Measurements from ENCODE around the gene ALDOA. TPM values are rescaled to one million over a fixed set of nuclear protein-coding genes. Genes with fewer than 3 reads are reported as not detected.
"Not testable (repeated sequence)": the region's sequence is repeated elsewhere in the genome, so short reads cannot be mapped to it uniquely, and the experiment has no call there.

ALDOA gene
- total RNA-seq, 1 donor from 2014 or later, result 1,121 TPM

DNA sequence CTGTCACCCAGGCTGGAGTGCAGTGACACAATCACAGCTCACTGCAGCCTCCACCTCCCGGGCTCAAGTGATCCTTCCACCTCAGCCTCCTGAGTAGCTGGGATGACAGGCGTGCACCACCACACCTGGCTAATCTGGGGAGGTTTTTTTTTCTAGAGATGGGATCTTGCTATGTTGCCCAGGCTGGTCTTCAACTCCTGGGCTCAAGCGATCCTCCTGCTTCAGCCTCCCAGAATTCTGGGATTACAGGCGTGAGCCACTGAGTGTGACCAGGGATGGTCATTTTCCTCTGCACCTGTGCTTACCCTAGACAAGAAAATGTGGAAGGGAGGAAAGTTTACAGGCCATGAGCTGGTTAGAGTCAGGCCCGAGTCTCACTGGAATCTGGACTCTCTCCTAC lies 24.9 kb upstream of the ALDOA start:
- DNase-seq (ENCODE audit: extremely low read depth, low read depth, low spot score), result not testable (repeated sequence)

DNA sequence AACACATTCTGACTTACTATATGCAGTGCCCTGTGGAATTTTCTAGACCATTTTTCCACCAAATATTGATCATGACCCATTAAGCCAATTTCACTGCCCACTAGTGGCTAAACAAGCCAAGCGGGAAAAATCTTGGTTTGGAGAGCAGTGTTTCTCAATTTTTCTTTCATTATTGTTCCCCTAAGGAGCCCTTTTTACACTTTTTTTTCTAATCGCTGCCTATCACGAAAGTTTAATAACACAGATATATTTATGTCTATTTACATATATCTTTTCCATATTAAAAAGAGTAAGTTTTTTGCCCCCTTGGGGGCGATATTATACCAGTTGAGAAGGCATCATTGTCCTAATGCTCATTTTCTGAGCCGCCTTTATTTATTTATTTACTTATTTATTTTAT lies 23.7 kb upstream of the ALDOA start:
- no peak for DNase-seq (ENCODE audit: extremely low read depth, low read depth, low spot score)

DNA sequence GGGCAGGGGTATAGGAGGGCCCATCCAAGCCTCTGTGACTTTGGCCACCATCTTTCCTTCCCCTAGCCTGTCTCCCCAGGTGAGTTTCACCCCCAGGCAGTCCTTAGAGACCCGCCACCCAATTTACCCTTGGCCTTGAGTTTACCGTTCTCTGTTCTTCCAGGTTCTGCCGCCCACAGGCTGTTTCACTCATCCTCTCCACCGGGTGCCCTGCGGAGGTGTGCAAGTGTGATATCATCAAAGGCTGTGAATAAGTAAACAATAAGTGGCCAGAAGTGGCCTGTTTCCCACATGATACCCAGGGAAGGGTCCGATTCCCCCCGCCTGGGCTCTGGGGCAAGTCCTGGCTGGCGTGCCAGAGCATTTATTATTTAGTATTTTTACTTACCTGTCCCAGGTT lies 19.4 kb upstream of the ALDOA start:
- no peak for DNase-seq (ENCODE audit: extremely low read depth, low read depth, low spot score)

DNA sequence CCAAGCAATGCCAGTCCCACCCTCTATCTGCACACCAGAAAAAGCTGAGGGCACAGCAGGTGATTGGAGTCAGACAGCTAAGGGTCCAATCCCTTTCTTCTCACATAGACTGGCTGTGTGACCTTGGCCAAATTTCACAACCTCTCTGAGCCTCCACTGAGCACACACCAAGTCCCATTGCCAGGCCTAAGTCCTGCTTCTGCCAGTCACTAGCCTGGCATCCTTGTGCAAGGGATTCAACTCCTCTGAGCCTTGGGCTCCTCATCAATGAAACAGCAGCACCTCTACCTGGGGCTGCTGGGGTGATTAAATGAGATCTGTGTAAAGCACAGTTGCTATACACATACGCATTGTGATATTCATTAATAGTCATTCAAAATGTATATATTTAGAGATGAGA lies 19.0 kb upstream of the ALDOA start:
- DNase-seq (ENCODE audit: extremely low read depth, low read depth, low spot score), result no peak

DNA sequence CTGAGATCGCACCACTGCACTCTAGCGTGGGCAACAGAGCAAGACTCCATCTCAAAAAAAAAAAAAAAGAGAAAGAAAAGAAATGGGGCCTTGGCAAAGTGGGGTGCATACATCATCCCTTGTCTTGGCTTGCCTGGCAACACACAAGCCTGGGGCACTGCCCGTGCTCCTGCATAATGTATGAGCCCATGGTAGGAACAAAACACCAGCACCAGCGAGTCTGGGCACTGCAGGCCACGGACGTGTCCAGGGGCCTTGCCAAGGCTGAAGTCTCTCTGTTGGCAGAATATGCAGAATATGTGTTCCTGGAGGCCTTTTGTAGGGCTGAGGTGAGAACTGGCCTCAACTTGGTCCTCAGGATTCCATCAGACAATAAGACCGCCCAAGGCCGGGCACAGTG lies 15.7 kb upstream of the ALDOA start:
- DNase-seq (ENCODE audit: extremely low read depth, low read depth, low spot score), result no peak

DNA sequence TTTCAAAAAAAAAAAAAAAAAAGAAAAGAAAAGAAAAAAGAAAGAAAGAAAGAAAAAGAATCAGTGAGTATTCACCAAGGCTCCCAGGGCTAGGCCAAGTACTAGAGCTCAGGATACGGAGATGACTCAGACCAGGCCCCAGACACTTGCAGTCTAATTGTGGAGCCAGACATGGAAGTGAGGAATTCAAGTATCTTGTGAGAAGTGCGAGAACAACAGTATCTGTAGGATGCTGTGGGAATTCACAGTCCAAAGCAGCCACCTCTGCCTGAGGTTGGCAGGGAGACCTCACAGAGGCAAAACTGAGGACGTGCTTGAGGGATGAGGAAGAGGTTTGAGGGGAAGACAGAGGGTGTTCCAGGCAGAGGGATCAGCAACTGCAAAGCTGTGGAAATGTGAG lies 14.0 kb upstream of the ALDOA start:
- peak; percentile 54 for DNase-seq (ENCODE audit: extremely low read depth, low read depth, low spot score)

DNA sequence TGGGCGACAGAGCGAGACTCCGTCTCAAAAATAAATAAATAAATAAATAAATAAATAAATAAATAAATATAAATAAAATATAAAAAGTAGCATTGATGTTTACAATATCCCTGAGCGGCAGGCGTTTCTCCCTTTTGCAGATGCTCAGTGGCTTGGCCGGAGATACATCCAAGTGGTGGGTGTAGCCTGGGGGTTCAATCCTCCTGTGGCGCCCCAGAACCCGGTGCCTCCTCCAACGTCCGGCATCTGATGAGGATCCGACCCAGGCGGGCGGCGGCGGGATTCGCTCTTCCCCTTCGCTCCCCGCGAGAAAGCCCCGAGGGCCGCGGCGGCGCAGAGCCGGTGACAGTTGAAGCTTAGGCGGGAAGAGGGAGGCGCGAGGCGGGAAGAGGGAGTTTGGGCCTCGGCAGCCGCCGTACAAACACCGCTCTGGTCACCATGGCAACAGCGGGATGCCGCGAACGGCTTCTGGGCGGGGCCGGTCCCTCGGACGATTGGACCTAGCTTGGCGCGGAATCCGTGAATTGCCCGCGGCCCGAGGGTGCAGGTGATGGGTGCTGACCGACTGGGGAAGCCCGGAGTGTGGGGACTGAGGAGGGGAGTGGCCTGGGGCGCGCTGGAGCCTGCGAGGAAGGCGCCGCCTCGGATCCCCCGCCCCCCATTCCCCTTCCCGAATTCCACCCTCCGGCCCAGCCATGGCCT lies 12.7 kb upstream of the ALDOA start:
- no peak for DNase-seq (ENCODE audit: extremely low read depth, low read depth, low spot score)

DNA sequence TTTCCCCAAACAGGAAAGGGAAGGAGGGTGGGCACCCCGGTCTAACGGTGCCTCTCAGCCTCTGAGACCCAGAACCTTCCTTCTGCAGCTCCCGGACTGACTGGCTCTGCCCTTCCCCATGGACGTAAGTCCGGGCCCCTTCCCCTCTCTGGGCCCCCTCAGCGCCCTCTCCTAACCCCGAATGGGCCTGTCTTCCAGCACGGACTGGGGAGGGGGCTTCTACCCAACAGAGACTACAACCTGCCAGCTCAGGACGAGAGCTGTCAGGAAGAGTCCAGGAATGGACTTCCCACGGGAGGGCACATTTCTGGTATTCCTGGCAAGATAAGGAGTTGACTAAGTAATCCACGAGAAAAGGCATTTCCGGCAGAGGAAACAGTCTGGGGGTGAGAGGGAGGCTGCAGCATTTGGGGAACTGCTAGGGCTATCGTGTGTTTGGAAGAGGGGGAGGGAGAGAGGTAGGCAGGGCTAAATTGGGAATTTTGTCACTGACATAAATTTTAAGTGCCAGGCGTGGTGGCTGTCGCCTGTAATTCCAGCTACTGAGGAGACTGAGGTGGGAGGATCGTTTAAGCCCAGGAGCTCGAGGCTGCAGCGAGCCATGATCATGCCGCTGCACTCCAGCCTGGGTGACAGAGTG lies 12.1 kb upstream of the ALDOA start:
- no peak for DNase-seq (ENCODE audit: extremely low read depth, low read depth, low spot score)

DNA sequence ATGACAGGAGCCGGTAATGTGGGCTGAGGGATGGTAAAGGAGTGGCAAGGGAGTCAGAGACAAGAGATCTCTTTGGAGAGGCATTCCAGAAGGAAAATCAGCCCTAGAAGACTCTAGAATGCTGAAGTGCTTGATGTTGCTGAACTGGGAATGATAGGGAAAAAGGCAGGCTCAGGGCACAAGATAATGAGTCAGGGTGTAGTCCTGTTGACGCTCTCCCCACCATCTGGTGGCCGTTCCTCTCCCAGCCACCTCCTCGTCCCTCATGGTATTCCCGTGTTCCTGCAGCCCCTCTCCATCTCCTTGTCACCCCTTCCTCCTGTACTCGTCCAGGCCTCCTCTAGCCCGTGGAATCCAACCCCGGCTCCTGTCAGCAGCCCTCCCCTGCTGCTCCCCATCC lies 11.1 kb upstream of the ALDOA start:
- no peak for DNase-seq (ENCODE audit: extremely low read depth, low read depth, low spot score)

DNA sequence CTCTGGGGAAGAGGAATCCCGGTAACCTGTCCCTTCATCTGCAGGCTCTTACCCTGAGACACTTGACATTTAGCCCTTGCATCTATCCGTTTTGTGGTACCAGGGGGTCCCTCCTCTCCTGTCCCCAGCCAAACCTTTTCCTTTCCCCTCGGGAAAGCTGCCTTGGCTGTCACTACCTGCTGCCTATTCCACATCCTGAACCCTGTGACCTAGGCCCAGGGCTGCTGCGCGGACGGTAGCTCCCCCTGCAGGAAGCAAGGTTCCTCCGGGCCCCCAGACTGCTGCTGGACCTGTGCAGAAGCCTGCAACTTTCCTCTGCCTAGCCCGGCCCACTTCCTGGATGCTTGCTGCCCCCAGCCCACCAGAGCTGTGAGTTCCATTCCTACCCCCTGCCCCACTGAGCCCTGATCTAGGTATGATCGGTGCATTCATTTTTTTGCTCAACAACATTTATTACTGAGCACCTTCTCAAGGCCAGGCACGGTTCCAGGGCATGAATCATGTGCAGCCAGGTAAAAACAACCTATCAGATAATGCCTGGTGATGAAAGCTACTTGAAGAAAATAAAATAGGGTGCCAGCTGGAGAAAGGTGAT lies 10.5 kb upstream of the ALDOA start:
- no peak for DNase-seq (ENCODE audit: extremely low read depth, low read depth, low spot score)

DNA sequence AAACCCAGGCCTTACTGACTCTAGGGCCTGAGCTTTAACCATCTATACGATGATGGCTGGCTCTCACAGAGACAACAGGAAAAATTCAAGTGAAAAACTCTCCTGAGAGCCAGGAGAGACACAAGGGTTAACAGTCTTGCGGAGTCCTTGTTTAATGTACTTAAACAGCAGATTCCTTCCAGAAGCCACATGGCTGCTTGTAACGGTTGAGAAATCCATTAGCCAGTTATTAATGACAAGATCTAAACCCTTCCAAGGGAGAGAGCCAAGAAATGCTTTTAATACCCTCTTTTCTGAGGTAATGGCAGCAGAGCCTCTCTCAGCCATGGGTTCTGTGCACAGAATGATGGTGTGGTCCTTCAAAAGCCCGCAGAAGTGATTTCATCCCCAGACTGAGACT lies 5.2 kb upstream of the ALDOA start:
- no peak for DNase-seq (ENCODE audit: extremely low read depth, low read depth, low spot score)

DNA sequence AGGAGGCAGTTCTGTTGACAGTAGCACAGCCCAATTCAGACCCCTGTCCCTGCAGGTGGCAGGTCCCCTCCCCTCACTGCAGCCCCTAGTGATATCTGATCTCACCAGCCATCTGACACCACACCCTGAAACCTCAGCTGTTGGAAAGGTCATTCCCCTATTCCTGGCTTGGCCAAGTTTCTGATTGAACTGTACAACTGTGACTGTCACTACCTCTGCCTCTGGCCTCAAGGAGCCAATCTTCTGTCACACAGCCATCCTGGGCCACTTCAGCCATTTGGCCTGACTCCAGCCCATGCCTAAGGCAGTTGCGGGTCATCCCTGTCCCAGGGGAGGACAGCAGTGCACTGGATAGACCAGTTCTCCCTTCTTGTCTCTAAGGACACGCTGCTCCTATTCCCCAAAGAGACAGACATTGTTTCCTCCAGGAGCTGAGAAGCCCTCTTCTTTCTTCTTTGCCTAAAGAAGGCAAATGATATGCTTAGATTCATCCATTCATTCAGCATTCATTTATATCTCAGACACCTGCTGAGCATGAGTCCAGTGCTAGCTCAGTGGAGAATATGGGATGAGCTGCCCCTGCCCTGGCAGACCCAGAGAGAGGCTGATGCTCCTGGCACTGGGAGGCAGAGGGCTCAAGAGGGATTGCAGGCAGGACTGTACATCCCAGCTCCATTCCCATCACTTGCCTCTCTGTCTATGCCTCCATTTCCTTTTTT lies 4.6 kb upstream of the ALDOA start:
- DNase-seq (ENCODE audit: extremely low read depth, low read depth, low spot score), result no peak

DNA sequence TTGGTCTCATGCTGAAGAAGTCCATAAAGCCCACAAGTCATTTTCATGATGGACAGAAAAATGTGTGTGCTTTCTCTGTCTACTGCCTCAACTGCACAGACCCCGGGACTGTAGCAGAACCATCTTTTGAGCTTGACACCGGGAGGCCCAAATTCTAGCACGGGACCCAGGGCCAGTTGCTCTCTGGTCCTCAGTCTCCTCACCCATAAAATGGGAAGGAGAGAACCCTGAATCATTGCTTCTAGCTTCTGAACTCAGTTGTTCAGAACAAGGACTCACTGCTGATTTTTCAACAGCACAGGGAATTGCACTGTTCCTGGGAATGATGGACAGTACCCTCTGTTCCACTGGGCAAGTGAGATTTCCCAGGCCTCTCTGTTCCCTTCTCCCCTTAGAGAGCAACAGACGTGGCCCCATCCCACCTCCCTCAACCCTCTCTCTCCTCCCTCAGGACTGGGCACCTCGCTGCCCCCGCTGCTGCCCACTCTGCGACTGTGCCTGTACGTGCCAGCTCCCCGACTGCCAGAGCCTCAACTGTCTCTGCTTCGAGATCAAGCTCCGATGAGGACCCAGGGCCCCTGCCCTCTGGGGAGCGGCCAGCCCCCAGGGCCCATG lies 2.2 kb upstream of the ALDOA start:
- no peak for DNase-seq (ENCODE audit: extremely low read depth, low read depth, low spot score)

DNA sequence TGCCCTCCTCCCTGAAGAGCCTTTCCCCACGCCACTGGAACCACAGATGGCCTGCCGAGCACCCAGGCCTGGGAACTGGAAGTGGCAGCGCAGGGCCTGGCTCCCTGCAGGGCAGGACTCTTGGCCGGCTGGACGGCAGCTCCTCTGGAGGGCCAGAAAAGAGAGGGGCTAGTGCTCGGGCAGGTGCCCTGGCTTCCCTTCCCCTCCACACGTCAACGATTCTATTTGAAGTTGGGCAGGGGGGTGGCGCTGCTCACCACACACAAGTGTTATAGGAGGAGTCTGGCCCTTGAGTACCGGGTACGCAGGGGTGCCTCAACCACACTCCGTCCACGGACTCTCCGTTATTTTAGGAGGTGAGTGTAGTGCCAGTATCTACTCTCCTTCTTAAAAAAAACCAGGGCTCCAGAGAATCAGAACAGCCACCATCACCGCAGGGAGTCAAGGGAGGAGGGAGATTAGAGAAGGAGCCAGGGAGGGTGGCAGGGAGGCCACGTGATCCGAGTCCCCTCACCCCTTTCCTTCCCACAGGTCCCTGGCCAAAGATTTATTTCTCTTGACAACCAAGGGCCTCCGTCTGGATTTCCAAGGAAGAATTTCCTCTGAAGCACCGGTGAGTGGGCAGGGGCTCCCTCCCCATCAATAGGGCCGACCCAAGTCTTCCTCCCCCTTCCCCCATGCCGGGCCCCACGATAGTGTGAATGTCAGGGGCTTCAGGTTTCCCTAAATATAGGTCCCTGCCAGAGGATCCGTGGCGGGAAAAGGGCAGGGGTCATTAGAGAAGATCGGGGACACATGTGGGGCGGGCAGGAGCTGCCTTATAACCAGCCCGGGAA lies 1.4 kb upstream of the ALDOA start:
- no peak for DNase-seq (ENCODE audit: extremely low read depth, low read depth, low spot score)

DNA sequence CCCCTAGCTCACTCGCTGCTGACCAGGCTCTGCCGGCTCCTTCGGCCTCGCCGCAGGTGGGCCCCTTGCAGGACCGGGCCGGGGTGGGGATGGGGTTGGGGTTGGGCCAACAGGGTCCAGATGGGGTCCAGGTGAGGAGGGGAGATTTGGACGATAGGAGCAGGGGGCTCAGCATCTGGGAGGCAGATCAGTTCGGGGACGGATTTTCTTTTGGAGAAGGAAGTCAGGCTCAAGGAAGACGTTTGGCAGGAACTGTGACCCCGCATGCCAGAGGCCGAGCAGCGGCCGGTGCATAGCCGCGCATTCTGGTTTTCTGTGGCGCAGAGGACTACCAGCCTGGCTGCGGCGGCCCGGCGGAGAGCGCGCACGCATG lies 845 bp upstream of the ALDOA start:
- DNase-seq (ENCODE audit: extremely low read depth, low read depth, low spot score), result no peak

DNA sequence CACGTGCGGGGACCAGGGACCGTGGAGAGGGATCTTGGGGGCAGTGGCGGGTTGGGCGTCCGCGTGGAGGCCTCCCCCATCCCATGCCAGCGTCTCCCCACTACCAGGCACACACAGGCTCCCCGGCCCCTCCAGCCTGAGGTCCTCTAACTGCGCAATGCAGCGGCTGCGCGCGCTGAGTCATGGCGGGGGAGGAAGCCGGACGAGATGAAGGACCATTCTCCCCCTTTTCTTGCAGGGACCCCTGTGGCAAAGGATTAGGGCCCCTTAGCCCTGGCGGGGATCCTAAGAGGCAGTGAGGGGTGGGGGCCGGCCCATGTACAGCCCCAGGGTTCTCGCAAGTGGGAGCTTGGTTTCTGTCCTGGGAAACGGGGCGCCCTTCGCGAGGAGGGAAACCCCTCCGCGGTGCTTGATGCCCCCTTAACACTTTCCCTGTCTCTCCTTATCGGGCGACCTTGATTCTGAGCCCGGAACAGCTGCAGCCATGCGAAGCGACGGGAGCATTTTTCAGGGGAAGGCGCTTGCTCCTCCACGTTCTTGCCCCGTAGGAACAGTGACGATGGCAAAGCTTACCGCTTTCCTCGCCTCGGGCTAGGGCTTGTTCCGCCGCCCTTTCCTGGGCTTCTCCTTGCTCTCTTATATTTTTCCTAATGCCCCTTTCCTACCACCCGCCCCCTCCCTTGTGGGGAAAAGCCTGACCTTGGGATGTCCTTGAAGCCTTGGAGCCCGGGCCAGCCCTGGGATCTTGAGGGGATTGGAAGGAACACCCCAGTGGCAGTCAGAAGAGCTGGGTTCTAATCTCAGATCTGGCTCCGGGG lies 592 bp downstream of the ALDOA start:
- DNase-seq (ENCODE audit: extremely low read depth, low read depth, low spot score), result no peak

DNA sequence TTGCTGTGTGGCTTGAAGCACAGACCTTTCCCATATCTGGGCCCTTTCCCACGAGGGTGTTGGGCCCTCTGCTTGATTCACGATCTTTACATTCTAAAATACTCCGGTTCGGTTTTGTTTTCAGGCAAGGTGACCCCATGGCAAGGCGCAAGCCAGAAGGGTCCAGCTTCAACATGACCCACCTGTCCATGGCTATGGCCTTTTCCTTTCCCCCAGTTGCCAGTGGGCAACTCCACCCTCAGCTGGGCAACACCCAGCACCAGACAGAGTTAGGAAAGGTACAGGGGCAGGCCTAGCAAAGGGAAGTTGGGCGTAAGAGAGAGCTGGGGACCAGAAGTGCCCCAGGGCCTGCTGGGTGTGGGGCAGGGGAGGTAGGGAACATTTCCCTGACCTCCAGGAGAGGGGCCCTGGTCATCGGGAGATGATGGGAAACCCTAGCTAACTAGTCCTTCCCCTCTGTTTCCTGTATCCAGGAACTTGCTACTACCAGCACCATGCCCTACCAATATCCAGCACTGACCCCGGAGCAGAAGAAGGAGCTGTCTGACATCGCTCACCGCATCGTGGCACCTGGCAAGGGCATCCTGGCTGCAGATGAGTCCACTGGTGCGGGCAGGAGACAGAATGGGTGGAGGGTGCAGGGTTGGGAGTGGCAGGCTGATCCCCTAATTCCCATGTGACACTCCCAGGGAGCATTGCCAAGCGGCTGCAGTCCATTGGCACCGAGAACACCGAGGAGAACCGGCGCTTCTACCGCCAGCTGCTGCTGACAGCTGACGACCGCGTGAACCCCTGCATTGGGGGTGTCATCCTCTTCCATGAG lies 1.4 kb downstream of the ALDOA start:
- no peak for DNase-seq (ENCODE audit: extremely low read depth, low read depth, low spot score)

DNA sequence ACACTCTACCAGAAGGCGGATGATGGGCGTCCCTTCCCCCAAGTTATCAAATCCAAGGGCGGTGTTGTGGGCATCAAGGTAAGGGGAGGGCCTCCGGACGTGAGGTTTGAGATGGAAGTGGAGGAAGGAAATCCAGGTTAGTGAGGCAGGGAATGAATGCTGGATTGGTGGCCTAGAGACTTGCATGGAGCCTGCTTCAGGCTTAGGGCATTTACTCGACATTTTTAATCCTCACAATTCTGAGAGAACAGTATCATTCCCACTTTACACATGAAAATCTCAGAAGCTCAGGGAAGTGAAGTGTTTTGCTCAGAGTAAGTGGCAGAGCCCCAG lies 2.0 kb downstream of the ALDOA start:
- DNase-seq (ENCODE audit: extremely low read depth, low read depth, low spot score), result no peak

DNA sequence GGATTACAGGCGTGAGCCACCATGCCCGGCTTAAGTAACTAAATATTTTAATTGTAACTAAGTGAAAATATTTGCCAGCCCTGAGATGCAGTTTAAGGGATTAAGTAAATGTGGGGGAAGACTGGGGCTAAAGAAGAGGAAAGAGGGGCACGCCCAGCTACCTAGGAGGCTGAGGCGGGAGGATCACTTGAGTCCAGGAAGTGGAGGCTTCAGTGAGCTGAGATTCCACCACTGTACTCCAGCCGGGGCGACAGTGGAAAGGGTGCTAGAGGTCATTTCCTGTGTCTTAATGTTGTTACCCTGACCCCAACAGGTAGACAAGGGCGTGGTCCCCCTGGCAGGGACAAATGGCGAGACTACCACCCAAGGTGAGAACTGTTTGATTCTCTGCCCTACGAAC lies 2.8 kb downstream of the ALDOA start:
- DNase-seq (ENCODE audit: extremely low read depth, low read depth, low spot score), result no peak

Data from glomerular endothelial cell (primary cell).